ENCODE measurements around the gene DDB1. TPM values are rescaled to one million over a fixed set of nuclear protein-coding genes. Genes with fewer than 3 reads are reported as not detected.

The DDB1 gene
- polyA plus RNA-seq, 1 of the 3 experiments (the other 2 are of a cell fraction), result 170 TPM

DNA sequence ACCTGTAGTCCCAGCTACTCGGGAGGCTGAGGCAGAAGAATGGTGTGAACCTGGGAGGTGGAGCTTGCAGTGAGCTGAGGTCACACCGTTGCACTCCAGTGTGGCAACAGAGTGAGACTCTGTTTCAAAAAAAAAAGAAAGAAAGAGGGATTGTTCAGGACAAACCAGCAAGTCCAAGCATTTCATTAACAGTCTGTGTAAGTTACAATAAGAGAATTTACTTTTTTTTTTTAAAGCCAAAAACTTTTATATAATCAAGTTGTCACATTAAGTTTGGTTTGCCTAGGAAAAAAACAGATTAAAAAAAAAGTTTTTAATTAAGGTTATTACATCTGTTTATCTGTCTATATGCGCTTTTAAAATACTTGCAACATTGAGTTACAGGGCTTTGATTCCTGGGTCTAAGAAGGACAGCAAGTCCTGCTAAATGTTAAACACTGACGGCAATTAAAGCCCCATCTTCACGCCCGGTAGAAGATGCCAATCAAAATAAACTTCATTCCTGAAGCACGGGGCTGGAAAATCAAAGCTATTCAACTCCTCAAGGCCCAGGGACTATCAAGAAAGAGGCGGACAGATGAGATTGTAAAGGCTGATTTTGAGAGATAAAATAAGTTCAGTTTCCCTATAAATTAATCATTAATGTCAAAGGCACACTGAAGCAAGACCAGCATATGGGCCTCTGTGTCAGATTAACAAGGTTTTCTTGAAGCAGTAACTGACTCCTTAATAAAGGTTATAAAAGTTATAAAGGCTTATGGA, 39.9 kb upstream of the DDB1 start:
- no peaks in the 10 kb centered on the region for H4K20me1 ChIP-seq (ENCODE audit: insufficient read depth)

DNA sequence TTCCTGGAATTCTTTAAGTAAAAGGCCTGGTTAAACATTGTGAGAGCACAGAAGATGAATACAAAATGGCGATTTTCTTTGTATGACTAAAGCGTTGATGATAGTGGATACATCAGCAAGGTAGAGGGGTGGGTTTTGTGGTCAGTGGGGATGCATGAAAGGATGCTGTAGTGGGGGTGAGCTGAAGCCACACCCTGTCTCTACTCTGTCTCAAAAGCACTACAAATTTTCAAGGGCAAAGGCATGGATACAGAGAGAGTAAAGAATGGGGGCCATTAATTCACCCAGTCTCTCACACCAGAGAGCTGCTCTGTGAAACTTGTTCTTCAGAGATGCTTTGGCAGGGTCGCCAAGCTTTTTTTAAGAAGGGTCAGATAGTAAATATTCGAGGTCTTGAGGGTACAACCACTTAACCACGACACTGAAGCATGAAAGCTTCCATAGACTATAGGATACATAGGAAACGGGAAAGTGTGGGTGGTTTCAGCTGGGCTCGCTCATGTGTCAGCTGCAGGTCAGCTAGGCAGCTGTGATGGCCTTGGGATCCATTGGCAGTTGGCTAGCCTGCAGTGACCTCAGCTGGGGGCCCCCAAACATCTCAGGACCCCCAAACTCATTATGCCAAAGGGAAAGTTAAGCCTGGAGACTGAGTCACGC, 37.6 kb upstream of the DDB1 start:
- H3K79me2 ChIP-seq (ENCODE audit: insufficient read depth), result no peaks in the 10 kb centered on the region; the same call in 1 of the 2 replicates
- no peak overlapping the region for H2AFZ ChIP-seq (ENCODE audit: low read depth)
- H4K20me1 ChIP-seq (ENCODE audit: insufficient read depth), result no peaks in the 10 kb centered on the region
- peaks cover 49 to 80% of the 10 kb centered on the region in 2 experiments for H3K36me3 ChIP-seq (replicated peaks in 1 of 2; ENCODE audit: control insufficient read depth in 1 of 2, insufficient read depth in 2 of 2, low read length in 1 of 2)
- H3K9me3 ChIP-seq, result peaks cover 9% of the 10 kb centered on the region; the same call in 1 of the 2 replicates
- DNase-seq, result no peak
- 96% methylated on average over 7 of the region's 8 CpGs for WGBS (ENCODE audit: low lambda C conversion rate)
- no peak overlapping the region for H3K27ac ChIP-seq (ENCODE audit: low read depth in 2 of 2, low read length in 1 of 2)
- no peak overlapping the region for H3K4me3 ChIP-seq (ENCODE audit: low read depth in 2 of 2, low read length in 1 of 2)
- no peak overlapping the region for H3K9ac ChIP-seq
- no peaks in the 10 kb centered on the region for H3K9me2 ChIP-seq
- ChIA-PET POLR2A (interaction anchor here (0.7 to 1.1 kb wide), 3 partner anchors 8 to 25 kb away, joined by 3 read pairs; partner anchors contain the start of gene TMEM138), CTCF (interaction anchor here (0.9 to 12.1 kb wide), 3 partner anchors 15 to 34 kb away, joined by 3 to 101 read pairs (median 10); partner anchors contain the start of gene TMEM216)
- peaks cover 0 to 3% of the 10 kb centered on the region in 2 experiments; a peak in 1 of 4 replicates for H3K4me1 ChIP-seq (ENCODE audit: control insufficient read depth in 1 of 2, insufficient read depth in 2 of 2, low read depth in 1 of 2, low read length in 1 of 2)
- no peak overlapping the region for H3K4me2 ChIP-seq
- H3K27me3 ChIP-seq (ENCODE audit: insufficient read depth), result no peaks in the 10 kb centered on the region
- H3F3A ChIP-seq (replicated peaks; ENCODE audit: insufficient read depth), result peaks cover 16% of the 10 kb centered on the region
- no peak for TF ChIP-seq GABPA (IDR thresholded peaks at IDR 0.05; ENCODE audit: low read depth)
- no peak for TF ChIP-seq RXRA (IDR thresholded peaks at IDR 0.05; ENCODE audit: borderline replicate concordance, low read depth)
- no peak for TF ChIP-seq FOXJ3 (CRISPR knock-in tag; IDR thresholded peaks at IDR 0.05)
- TF ChIP-seq, protein P1, sequence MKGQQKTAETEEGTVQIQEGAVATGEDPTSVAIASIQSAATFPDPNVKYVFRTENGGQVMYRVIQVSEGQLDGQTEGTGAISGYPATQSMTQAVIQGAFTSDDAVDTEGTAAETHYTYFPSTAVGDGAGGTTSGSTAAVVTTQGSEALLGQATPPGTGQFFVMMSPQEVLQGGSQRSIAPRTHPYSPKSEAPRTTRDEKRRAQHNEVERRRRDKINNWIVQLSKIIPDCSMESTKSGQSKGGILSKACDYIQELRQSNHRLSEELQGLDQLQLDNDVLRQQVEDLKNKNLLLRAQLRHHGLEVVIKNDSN (IDR thresholded peaks at IDR 0.05; ENCODE audit: borderline replicate concordance, low read depth), result no peak
- TF ChIP-seq SIN3A (IDR thresholded peaks at IDR 0.05; ENCODE audit: borderline replicate concordance, low read depth, low read length), result no peak
- no peak for TF ChIP-seq EZH2phosphoT487 (IDR thresholded peaks at IDR 0.05; ENCODE audit: borderline replicate concordance, low read depth)
- no peak for TF ChIP-seq MXI1 (IDR thresholded peaks at IDR 0.05; ENCODE audit: low read depth, low read length)
- no peak for TF ChIP-seq POLR2AphosphoS5 (IDR thresholded peaks at IDR 0.05; ENCODE audit: low read depth, low read length)
- TF ChIP-seq, protein P2, sequence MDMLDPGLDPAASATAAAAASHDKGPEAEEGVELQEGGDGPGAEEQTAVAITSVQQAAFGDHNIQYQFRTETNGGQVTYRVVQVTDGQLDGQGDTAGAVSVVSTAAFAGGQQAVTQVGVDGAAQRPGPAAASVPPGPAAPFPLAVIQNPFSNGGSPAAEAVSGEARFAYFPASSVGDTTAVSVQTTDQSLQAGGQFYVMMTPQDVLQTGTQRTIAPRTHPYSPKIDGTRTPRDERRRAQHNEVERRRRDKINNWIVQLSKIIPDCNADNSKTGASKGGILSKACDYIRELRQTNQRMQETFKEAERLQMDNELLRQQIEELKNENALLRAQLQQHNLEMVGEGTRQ (IDR thresholded peaks at IDR 0.05; ENCODE audit: borderline replicate concordance, low read depth, low read length), result no peak
- TF ChIP-seq SMC3 (IDR thresholded peaks at IDR 0.05; ENCODE audit: low read depth, low read length), result no peak
- no peak for TF ChIP-seq EP300 (IDR thresholded peaks at IDR 0.05; ENCODE audit: borderline replicate concordance in 1 of 2, low read depth in 1 of 2, low read length in 1 of 2)

More for the DNA sequence above, 39.9 kb upstream of the DDB1 start:
- DNase-seq, result no peak
- Histone ChIP-seq H3K9ac (no peak overlapping the region), H3K4me1 (ENCODE audit: control insufficient read depth in 1 of 2, insufficient read depth in 2 of 2, low read depth in 1 of 2, low read length in 1 of 2) (no peaks in the 10 kb centered on the region), H3K36me3 (replicated peaks in 1 of 2; ENCODE audit: control insufficient read depth in 1 of 2, insufficient read depth in 2 of 2, low read length in 1 of 2) (peaks cover 28 to 69% of the 10 kb centered on the region in 2 experiments), H2AFZ (ENCODE audit: low read depth) (no peak overlapping the region), H3K27ac (ENCODE audit: low read depth in 2 of 2, low read length in 1 of 2) (no peak overlapping the region), H3K79me2 (ENCODE audit: insufficient read depth) (no peaks in the 10 kb centered on the region; the same call in 1 of the 2 replicates), H3F3A (replicated peaks; ENCODE audit: insufficient read depth) (peaks cover 9% of the 10 kb centered on the region), H3K9me3 (peaks cover 9% of the 10 kb centered on the region; the same call in 1 of the 2 replicates), H3K9me2 (no peaks in the 10 kb centered on the region), H3K4me3 (ENCODE audit: low read depth in 2 of 2, low read length in 1 of 2) (no peak overlapping the region; a peak in 1 of 4 replicates), H3K27me3 (ENCODE audit: insufficient read depth) (no peaks in the 10 kb centered on the region), H3K4me2 (no peak overlapping the region)
- ChIA-PET POLR2A (interaction anchor here (0.8 to 2.5 kb wide), 2 partner anchors 10 to 11 kb away, joined by 4 to 19 read pairs; partner anchors contain the start of genes CYB561A3 and TMEM138), CTCF (interaction anchor here (1.0 to 1.1 kb wide), 2 partner anchors 9 to 37 kb away, joined by 3 to 4 read pairs; no protein-coding TSS in a partner anchor)
- WGBS (ENCODE audit: low lambda C conversion rate), result 95% methylated on average over 8 of the region's 8 CpGs
- TF ChIP-seq RXRA (IDR thresholded peaks at IDR 0.05; ENCODE audit: borderline replicate concordance, low read depth), result no peak
- TF ChIP-seq SIN3A (IDR thresholded peaks at IDR 0.05; ENCODE audit: borderline replicate concordance, low read depth, low read length), result no peak
- no peak for TF ChIP-seq NRF1 (IDR thresholded peaks at IDR 0.05; ENCODE audit: low read depth, low read length)
- TF ChIP-seq GATA2 (CRISPR knock-in tag; IDR thresholded peaks at IDR 0.05), result no peak
- no peak for TF ChIP-seq MXI1 (IDR thresholded peaks at IDR 0.05; ENCODE audit: low read depth, low read length)
- no peak for TF ChIP-seq NFIC (IDR thresholded peaks at IDR 0.05; ENCODE audit: borderline replicate concordance)
- TF ChIP-seq, protein P3, sequence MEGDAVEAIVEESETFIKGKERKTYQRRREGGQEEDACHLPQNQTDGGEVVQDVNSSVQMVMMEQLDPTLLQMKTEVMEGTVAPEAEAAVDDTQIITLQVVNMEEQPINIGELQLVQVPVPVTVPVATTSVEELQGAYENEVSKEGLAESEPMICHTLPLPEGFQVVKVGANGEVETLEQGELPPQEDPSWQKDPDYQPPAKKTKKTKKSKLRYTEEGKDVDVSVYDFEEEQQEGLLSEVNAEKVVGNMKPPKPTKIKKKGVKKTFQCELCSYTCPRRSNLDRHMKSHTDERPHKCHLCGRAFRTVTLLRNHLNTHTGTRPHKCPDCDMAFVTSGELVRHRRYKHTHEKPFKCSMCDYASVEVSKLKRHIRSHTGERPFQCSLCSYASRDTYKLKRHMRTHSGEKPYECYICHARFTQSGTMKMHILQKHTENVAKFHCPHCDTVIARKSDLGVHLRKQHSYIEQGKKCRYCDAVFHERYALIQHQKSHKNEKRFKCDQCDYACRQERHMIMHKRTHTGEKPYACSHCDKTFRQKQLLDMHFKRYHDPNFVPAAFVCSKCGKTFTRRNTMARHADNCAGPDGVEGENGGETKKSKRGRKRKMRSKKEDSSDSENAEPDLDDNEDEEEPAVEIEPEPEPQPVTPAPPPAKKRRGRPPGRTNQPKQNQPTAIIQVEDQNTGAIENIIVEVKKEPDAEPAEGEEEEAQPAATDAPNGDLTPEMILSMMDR (IDR thresholded peaks at IDR 0.05), result no peak
- no peak for TF ChIP-seq TCF12 (IDR thresholded peaks at IDR 0.05)
- no peak for TF ChIP-seq FOSL2 (IDR thresholded peaks at IDR 0.05; ENCODE audit: borderline replicate concordance, low read depth)
- TF ChIP-seq EZH2phosphoT487 (IDR thresholded peaks at IDR 0.05; ENCODE audit: borderline replicate concordance, low read depth), result no peak
- TF ChIP-seq FOXJ3 (CRISPR knock-in tag; IDR thresholded peaks at IDR 0.05), result no peak
- TF ChIP-seq RCOR1 (IDR thresholded peaks at IDR 0.05; ENCODE audit: low read length), result no peak
- TF ChIP-seq FOXM1 (IDR thresholded peaks at IDR 0.05; ENCODE audit: low read depth), result no peak

All from SK-N-SH (cell line).